Effector memory CD4-positive, alpha-beta T cell (primary cell): ENCODE results near the gene LDLRAD4.
"Not testable (repeated sequence)": the region's sequence is repeated elsewhere in the genome, so short reads cannot be mapped to it uniquely, and the experiment has no call there.

ENCODE experiments used
- DNase-seq, 3 donors: peaks; one replicate each; pipeline ENCODE4 v3.0.0-alpha.2; 2020
- H3K27ac ChIP-seq: 2 replicates; pipeline ENCODE4 v1.7.0; 2013; ENCODE audit warnings: mild to moderate bottlenecking, low read length, moderate library complexity; ENCODE audit not compliant: insufficient read depth, poor library complexity, severe bottlenecking
- H3K27me3 ChIP-seq: replicated peaks from 2 replicates; pipeline ENCODE4 v1.7.0; 2013; ENCODE audit warnings: mild to moderate bottlenecking, low read length; ENCODE audit not compliant: insufficient read depth, control insufficient read depth, poor library complexity, severe bottlenecking
- H3K36me3 ChIP-seq: 2 replicates; pipeline ENCODE4 v1.7.0; 2013; ENCODE audit warnings: mild to moderate bottlenecking, low read length, moderate library complexity; ENCODE audit not compliant: control insufficient read depth, insufficient read depth
- H3K4me1 ChIP-seq: 2 replicates; pipeline ENCODE4 v1.7.0; 2013; ENCODE audit warnings: low read length, mild to moderate bottlenecking; ENCODE audit not compliant: control insufficient read depth, insufficient read depth, poor library complexity, severe bottlenecking
- H3K4me3 ChIP-seq: 2 replicates; pipeline ENCODE4 v1.7.0; 2013; ENCODE audit warnings: low read length, low read depth, mild to moderate bottlenecking; ENCODE audit not compliant: insufficient read depth, poor library complexity, severe bottlenecking
- H3K9me3 ChIP-seq: 2 replicates; pipeline ENCODE4 v1.7.0; 2013; ENCODE audit warnings: mild to moderate bottlenecking, low read length, moderate library complexity; ENCODE audit not compliant: control insufficient read depth

Gene LDLRAD4

DNA sequence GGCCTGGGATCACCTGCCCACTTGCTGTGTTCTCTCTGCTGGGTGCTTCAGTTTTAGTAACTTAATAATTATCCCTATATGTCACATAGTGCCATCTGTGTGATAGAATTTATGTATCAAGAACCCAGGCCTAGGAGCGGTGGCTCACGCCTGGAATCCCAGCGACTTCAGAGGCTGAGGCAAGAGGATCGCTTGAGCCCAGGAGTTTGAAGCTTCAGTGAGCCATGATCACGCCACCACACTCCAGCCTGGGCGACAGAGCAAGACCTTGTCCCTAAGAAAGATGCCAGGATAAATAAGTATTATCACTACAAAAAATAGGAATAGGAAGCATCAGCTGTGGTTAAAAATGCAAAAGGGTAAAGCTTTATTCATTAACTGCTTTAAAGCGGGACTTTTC is 267.0 kb downstream of the LDLRAD4 start:
- peaks cover 4% of the 10 kb centered on the region for H3K4me1 ChIP-seq
- DNase-seq = no peak
- no peak overlapping the region for H3K27ac ChIP-seq
- H3K36me3 ChIP-seq = peaks cover 5% of the 10 kb centered on the region
- no peaks in the 10 kb centered on the region for H3K9me3 ChIP-seq
- H3K4me3 ChIP-seq = no peak overlapping the region
- no peaks in the 10 kb centered on the region for H3K27me3 ChIP-seq

DNA sequence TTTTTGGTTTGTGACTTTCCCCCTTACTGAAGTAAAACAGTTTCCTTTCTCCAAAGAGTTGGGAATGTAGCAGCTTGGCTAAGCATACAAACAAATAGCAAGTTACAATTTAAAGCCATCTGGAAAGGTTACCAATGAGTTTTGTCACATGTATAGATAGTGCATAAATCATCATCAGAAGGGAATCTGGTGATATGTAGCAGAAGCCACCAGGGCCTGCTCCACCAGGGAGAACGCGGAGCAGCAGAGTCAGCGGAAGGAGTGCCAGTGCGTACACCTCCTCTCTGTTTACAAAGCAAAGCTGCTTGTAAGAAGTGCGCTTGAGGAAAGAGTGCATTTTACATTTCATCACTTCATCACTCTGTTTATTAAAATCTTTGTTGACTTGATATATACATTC is 267.7 kb downstream of the LDLRAD4 start:
- H3K4me1 ChIP-seq = peaks cover 4% of the 10 kb centered on the region
- DNase-seq = no peak
- no peaks in the 10 kb centered on the region for H3K9me3 ChIP-seq
- no peaks in the 10 kb centered on the region for H3K27me3 ChIP-seq
- H3K36me3 ChIP-seq = peaks cover 7% of the 10 kb centered on the region
- H3K27ac ChIP-seq = no peak overlapping the region
- no peak overlapping the region for H3K4me3 ChIP-seq

DNA sequence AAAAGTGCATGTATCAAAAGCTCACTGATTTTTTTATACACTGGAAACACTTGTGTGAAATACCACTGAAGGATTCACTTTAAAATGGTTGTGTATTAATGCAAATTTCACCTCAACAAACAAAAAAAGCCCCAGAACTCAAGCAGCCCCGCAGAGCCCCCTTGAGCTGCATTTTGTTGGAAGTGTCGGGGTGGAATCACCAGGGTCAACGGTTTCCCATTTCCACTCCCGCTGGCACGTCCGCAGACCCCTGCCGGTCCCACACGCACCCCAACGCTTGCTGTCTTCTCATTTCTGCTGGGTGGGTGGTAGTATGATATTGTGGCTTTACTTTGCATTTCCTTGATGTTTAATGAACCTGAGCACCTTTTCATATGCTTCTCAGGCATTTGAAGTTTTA is 268.1 kb downstream of the LDLRAD4 start:
- Histone ChIP-seq H3K27me3 (no peaks in the 10 kb centered on the region), H3K9me3 (no peaks in the 10 kb centered on the region), H3K27ac (no peak overlapping the region), H3K4me1 (peaks cover 4% of the 10 kb centered on the region), H3K36me3 (peaks cover 11% of the 10 kb centered on the region), H3K4me3 (no peak overlapping the region)
- DNase-seq = no peak

DNA sequence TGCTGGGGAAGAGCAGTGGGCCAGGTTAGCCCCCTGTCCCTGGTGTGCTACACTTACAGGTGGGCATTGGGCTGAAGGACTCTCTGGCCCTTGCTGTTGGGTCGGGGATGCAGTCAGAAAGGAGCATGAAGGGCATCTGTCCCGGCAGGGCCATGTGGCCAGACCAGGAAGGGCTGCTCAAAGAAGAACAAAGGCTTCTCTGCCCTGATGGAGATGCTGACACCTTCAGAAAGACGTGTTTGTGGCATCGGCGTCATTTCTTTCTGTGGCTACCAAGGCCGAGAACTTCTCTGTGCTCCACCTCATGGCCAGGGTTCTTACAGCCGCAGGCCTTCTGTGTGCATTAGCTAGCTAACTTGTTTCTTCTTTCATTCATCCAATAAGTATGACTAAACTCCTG is 268.7 kb downstream of the LDLRAD4 start:
- no peak overlapping the region for H3K27ac ChIP-seq
- no peak overlapping the region for H3K4me3 ChIP-seq
- peaks cover 3% of the 10 kb centered on the region for H3K4me1 ChIP-seq
- no peaks in the 10 kb centered on the region for H3K9me3 ChIP-seq
- no peaks in the 10 kb centered on the region for H3K27me3 ChIP-seq
- H3K36me3 ChIP-seq = peaks cover 12% of the 10 kb centered on the region
- DNase-seq = no peak

DNA sequence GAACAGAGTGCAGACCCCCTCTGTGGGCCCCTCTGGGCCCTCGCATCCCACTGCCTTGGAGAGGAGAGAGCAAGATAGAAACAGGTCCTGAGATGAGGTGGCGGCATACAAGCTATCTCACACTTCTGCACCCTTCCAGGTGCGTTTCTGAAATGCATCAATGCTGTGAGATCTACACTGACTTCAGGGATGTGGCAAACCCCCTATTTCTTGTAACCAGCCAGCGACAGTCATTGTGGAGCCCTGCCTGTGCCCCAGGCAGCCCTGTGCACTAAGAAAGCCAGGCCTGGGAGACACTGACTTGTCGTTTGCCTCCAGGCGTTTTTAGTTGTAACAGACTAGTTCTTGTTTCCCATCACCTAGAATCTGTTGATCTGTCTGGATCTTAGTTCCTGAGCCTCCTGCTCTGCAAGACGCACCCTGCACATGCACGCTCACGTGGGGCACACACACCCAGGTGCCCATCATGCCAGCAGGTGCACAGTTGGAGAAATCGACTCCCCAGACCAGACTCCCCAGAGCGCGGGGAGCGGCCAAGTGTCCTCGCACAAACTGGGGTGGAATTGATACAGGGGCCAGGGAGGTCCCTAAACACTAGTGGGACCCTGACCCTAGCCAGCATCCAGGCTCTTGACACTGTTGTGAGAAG is 269.8 kb downstream of the LDLRAD4 start:
- H3K36me3 ChIP-seq = peaks cover 12% of the 10 kb centered on the region
- no peaks in the 10 kb centered on the region for H3K4me1 ChIP-seq
- no peak overlapping the region for H3K4me3 ChIP-seq
- DNase-seq = no peak
- no peak overlapping the region for H3K27ac ChIP-seq
- H3K27me3 ChIP-seq = no peaks in the 10 kb centered on the region
- H3K9me3 ChIP-seq = no peaks in the 10 kb centered on the region

DNA sequence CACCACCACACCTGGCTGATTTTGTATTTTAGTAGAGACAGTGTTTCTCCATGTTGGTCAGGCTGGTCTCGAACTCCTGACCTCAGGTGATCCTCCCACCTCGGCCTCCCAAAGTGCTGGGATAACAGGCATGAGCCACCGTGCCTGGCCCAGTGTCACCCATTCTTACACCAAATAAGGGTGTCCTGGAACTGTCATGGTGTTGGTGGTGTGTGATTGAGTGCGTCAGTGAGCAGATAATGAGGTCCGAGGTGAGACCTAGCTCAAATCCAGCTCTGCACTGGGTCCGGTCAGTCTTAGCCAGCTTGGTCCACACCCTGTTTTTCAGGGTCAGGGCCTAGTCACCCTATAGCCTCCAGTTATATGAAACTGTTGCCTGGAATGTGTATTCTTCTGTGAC is 270.7 kb downstream of the LDLRAD4 start:
- H3K4me3 ChIP-seq, H3K4me1 ChIP-seq, DNase-seq, H3K9me3 ChIP-seq, H3K27me3 ChIP-seq, H3K27ac ChIP-seq: not testable (repeated sequence)
- peaks cover 12% of the 10 kb centered on the region for H3K36me3 ChIP-seq

DNA sequence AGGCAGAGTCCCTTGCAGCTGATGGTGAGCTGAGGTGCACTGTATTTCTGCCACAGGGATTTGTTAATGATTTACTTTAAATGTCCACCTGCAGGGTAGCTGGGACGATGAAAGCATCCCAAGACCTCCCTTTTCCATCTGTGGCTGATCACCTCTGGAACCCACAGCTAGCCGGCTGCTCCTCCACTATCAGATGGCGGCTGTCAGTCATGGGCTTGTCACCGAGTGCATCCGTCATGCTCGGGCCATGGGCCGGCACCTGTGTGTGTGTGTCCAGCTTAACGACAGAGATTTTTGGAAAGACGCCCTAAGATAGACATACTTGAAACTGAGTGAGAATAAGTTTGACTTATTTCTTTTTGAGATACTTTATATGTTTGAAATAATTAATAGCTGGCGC is 272.6 kb downstream of the LDLRAD4 start:
- Histone ChIP-seq H3K36me3 (peaks cover 12% of the 10 kb centered on the region), H3K9me3 (no peaks in the 10 kb centered on the region), H3K27ac (no peak overlapping the region), H3K27me3 (no peaks in the 10 kb centered on the region), H3K4me1 (peaks cover 1% of the 10 kb centered on the region), H3K4me3 (no peak overlapping the region)
- no peak for DNase-seq

DNA sequence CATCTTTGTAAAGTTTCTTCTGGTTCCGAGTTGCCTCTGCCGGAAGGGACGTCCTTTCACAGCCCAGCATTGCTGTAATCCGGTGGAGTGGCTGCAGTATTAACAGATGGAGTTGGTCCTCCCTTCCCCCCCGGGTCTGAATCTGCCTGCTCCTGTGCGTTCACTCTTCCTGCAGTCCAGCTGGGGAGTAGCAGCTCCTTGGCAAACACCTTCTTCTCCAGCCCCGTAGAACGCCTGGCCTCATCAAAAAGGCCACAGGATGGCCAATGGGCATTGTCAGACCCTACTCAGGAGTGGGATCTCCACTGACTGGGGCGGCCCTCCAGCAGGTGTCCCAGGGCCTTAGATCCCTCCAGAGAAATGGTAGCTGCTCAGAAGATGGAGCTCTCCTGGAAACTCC is 273.8 kb downstream of the LDLRAD4 start:
- Histone ChIP-seq H3K27me3 (no peaks in the 10 kb centered on the region), H3K36me3 (peaks cover 9% of the 10 kb centered on the region), H3K27ac (no peak overlapping the region), H3K4me1 (peaks cover 2% of the 10 kb centered on the region), H3K9me3 (no peaks in the 10 kb centered on the region), H3K4me3 (no peak overlapping the region)
- DNase-seq = no peak

DNA sequence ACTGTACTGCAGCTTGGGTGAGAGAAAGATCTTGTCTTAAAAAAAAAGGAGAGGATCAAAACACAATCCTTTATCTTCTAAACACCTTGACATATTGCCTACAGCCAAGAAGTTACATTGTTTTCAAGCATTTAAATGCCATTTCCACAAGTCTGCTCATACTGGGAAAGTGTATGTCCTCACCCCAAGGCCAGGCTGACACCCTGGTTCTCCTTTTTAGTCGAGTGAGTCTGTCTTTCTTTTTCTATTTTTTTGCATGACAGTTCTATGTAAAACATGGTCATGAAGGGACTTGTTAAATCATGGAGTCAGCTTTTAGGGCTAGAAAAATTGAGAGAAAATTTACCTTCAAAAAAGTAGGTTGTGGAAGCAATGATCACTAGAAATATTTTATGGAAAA is 274.5 kb downstream of the LDLRAD4 start:
- Histone ChIP-seq H3K27ac (no peak overlapping the region), H3K4me3 (no peak overlapping the region), H3K9me3 (no peaks in the 10 kb centered on the region), H3K36me3 (peaks cover 7% of the 10 kb centered on the region), H3K4me1 (peaks cover 2% of the 10 kb centered on the region), H3K27me3 (no peaks in the 10 kb centered on the region)
- DNase-seq = no peak

DNA sequence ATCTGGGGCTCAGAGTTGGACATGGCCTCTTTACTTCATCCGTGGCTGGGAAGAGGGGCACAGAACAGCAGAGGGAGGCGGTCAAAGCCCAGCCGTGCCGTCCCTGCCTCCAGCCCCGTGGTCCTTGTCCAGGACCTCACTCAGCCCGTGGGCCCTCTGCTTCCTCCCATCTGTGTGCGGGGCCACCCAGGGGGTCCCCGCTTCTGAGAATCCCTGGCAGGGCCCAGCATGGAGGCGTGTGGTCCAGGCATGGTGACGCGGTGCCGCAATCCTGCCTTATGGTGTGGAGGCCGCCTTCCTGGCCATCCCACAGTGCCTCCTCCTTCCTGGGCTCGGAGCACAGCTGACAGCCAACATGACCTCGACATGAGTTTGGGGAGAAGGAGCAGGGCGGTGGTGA is 275.2 kb downstream of the LDLRAD4 start:
- H3K4me1 ChIP-seq = peaks cover 2% of the 10 kb centered on the region
- no peaks in the 10 kb centered on the region for H3K9me3 ChIP-seq
- DNase-seq = no peak
- H3K27ac ChIP-seq = no peak overlapping the region
- H3K4me3 ChIP-seq = no peak overlapping the region
- no peaks in the 10 kb centered on the region for H3K27me3 ChIP-seq
- H3K36me3 ChIP-seq = peaks cover 7% of the 10 kb centered on the region
